Measurements from ENCODE around the gene CYBB.
A peak's percentile ranks its signal among the peaks of the same experiment; 100 is the strongest.

DNA sequence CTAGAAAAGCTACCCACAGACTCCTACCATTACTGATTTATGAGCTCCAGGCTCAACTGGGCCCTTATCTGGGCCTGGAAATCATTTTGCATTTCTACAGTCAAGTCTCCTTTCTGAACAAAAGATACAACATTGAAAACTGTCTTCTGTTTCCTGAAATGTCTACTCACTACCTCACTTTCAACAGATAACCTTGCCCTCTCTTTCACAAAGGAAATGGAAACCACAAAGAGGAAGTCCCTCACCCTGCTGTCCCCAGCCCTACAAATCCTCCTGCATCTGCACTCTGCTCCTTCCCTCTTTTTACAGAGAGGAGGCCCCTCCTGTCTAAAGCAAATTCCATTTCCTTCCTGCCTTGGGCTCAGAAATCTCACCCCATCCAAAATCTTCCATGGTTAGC is 24.8 kb upstream of the CYBB start:
- TF ChIP-seq POLR2A (IDR thresholded peaks at IDR 0.05) (no peak), POLR2AphosphoS5 (IDR thresholded peaks at IDR 0.05) (peak in 1 of 2 donors; percentile 16)
